HG03159 (cell line): ENCODE measurements around the gene CERS1.

Experiments
- ATAC-seq: cut with Tn5 transposase; IDR thresholded peaks from one replicate; pipeline ENCODE4 v1.9.1; 2021; ENCODE audit warnings: mild to moderate bottlenecking, moderate library complexity; ENCODE audit not compliant: unreplicated experiment

The CERS1 gene

GRCh38 chr19:18876865-18877264, 19.1 kb downstream of the CERS1 start:
- ATAC-seq: no peak

DNA sequence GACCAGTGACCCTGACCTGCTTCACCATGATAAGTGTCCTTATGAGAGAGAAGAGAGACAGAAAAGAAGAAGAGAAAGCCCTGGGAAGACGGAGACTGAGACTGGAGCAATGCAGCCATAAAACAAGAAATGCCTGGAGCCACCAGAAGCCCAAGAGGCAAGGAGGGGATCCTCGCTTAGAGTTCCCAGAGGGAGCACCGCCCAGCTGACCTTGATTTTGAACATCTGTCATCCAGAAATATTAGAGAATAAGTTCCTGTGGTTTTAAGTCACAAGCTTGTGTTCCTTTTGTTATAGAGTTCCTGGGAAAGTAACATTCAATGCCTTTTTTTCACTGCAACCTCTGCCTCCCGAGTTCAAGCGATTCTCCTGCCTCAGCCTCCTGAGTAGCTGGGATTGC, 20.2 kb downstream of the CERS1 start:
- no peak for ATAC-seq

DNA sequence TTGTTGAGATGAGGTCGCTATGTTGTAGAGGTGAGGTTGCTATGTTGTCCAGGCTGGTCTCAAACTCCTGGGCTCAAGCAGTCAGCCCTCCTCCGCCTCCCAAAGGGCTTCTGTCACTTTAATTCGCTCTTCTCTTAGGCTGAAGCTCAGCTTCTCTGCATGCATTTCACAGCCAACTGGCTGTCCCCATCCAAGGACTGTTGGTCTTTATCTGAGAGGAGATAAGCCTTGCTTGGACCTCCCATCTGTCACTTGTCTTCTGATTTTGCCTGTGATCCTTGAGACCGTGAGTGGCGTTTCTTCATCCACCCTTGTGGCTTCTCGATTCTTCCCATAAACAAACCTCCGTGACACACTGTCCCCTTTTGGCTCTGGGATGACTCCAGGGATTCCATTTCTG, 24.4 kb downstream of the CERS1 start:
- no peak for ATAC-seq

GRCh38 chr19:18870531-18871172, 25.3 kb downstream of the CERS1 start:
- no peak for ATAC-seq

GRCh38 chr19:18869781-18870530, 26.0 kb downstream of the CERS1 start:
- no peak for ATAC-seq

GRCh38 chr19:18869023-18869618, 26.8 kb downstream of the CERS1 start:
- ATAC-seq: no peak

GRCh38 chr19:18868380-18869022, 27.5 kb downstream of the CERS1 start:
- ATAC-seq: no peak

GRCh38 chr19:18867751-18868150, 28.2 kb downstream of the CERS1 start:
- ATAC-seq: no peak

GRCh38 chr19:18867199-18867598, 28.8 kb downstream of the CERS1 start:
- no peak for ATAC-seq

GRCh38 chr19:18866800-18867123, 29.2 kb downstream of the CERS1 start:
- no peak for ATAC-seq

DNA sequence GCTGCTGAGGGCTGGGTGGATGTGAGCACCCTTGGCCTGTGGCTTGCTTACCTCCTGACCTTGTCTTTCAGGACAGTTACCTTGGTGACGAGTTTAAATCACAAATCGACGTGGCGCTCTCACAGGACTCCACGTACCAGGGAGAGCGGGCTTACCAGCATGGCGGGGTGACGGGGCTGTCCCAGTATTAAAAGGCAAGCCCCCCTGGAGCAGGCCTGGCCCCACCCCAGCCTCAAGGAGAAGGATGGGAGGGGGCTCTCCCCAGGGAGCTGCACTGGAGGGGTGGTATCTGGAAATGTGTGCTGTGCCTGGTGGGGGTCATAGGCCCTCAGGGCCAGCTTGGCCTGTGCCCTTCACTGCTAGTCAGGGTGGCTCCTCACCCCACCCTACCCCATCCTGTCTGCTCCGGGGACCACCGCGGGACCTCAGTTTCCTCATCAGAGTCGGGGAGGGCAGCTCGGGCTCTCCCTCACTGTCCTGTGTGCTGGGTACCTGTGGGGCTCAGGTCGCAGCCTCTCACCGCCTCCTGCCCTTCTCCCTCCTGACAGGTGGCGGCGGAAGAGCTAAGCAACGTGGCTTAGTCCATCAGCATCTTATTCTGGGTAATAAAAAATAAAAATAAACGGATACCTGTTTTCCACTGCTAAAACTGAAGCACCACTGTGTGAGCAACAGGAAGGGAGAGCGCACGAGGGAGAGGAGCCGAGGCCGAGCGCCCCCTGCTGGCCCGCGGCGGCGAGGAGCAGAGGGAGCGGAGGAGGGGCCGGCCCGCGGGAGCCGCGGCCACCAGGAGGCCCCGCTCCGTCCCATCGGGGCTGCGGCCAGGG, 29.8 kb downstream of the CERS1 start:
- no peak for ATAC-seq

- ATAC-seq: no peak
Observed at GRCh38 chr19:18865106-18865972, 30.6 kb downstream of the CERS1 start.

DNA sequence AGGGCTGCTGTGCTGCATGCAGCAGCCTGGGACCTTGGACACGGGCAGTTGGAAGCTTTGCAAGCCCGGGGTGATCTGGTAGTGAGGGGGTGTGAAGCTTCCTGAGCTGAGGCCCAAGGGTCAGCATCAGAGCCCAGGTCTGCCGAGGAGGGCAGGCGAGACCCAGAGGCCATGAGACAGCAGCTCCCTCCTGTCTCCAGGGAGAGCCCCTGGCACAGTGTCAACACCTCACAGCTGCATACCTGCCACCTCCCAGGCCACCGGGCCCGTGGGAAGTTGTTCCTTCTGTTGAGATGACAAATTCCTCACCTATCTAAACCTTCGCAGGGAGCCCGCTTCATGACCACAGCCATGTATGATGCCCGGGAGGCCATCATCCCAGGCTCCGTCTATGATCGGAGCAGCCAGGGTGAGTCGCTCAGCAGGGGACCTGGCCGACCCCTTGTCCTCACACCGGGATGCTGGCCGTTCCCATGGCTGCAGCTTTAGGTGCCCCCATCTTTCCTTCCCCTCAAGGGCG, 32.1 kb downstream of the CERS1 start:
- ATAC-seq: no peak

DNA sequence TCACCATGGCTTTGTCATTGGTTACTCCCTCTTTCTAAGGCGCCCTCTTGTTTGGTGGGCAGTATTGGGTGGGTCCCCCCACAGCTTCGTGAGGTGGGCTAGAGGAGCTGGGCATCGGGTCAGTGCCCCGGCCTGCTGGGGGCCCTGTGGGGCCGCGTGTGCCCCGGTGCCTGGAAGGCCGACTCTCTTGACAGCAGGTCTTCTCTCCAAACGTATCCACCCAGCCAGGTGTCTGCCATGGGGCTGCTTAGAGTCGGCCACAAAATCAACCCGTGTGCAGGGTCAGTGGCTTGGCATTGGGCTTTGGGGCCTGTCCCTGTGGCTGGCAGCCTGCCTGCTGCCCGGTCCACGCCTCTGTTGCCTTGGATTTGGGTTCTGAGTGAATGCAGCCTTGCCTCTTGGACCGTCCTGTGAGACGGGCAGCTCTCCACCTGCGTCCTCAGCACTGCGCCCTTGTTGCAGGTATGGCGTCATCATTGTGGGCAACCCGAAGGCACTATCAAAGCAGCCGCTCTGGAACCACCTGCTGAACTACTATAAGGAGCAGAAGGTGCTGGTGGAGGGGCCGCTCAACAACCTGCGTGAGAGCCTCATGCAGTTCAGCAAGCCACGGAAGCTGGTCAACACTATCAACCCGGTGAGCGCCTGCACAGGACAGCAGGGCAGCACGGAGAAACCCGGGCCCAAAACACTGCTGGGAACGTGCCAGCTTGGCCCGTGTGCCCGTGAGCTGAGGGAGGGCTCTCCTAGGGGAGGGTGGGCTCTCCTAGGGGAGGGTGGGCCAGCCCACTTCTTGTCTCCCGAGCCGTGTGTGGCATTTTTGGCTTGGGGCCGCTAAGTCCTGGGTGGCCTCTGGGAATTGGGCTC, 32.7 kb downstream of the CERS1 start:
- ATAC-seq: no peak

- no peak for ATAC-seq
Observed at GRCh38 chr19:18861917-18862316, 34.0 kb downstream of the CERS1 start.

- no peak for ATAC-seq
Observed at GRCh38 chr19:18861235-18861634, 34.7 kb downstream of the CERS1 start.

GRCh38 chr19:18860725-18861124, 35.2 kb downstream of the CERS1 start:
- ATAC-seq: no peak

DNA sequence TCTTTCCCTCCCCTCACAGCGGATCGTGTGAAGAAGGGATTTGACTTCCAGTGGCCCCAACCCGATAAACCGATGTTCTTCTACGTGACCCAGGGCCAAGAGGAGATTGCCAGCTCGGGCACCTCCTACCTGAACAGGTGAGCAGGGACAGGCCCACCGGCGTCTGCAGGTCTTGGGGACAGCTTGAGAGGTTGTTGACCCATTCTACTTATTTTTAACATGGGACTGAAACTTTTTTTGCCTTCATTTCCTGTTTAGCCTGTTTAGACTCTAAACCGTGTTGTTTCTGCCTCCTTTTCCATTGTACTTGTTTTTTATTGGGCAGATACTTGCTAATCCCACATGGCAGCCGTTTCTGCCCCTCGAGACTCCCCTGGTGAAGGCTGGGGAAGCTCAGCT, 35.7 kb downstream of the CERS1 start:
- no peak for ATAC-seq
